ENCODE measurements around the gene ZNF853.

The ZNF853 gene

DNA sequence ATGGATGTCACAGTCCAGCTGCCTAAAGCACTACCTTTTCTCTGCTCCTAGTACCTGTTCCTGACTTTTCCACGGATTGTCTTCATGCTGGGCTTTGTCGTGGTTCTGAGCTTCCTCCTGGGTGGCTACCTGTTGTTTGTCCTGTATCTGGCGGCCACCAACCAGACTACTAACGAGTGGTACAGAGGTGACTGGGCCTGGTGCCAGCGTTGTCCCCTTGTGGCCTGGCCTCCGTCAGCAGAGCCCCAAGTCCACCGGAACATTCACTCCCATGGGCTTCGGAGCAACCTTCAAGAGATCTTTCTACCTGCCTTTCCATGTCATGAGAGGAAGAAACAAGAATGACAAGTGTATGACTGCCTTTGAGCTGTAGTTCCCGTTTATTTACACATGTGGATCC is 26.8 kb upstream of the ZNF853 start:
- H3K9me3 ChIP-seq: no peaks in the 10 kb centered on the region
- H3K4me1 ChIP-seq (ENCODE audit: control insufficient read depth in 1 of 2, insufficient read depth in 1 of 2, low read depth in 1 of 2, low read length in 1 of 2): peaks cover 16 to 27% of the 10 kb centered on the region in 2 experiments
- TF ChIP-seq, protein P1, sequence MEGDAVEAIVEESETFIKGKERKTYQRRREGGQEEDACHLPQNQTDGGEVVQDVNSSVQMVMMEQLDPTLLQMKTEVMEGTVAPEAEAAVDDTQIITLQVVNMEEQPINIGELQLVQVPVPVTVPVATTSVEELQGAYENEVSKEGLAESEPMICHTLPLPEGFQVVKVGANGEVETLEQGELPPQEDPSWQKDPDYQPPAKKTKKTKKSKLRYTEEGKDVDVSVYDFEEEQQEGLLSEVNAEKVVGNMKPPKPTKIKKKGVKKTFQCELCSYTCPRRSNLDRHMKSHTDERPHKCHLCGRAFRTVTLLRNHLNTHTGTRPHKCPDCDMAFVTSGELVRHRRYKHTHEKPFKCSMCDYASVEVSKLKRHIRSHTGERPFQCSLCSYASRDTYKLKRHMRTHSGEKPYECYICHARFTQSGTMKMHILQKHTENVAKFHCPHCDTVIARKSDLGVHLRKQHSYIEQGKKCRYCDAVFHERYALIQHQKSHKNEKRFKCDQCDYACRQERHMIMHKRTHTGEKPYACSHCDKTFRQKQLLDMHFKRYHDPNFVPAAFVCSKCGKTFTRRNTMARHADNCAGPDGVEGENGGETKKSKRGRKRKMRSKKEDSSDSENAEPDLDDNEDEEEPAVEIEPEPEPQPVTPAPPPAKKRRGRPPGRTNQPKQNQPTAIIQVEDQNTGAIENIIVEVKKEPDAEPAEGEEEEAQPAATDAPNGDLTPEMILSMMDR (IDR thresholded peaks at IDR 0.05): no peak
- no peak overlapping the region for H3K27ac ChIP-seq
- H3K36me3 ChIP-seq: peaks cover 27% of the 10 kb centered on the region
- H3K27me3 ChIP-seq: no peaks in the 10 kb centered on the region
- no peak overlapping the region for H3K4me3 ChIP-seq (ENCODE audit: low read depth in 1 of 2, low read length in 1 of 2)

DNA sequence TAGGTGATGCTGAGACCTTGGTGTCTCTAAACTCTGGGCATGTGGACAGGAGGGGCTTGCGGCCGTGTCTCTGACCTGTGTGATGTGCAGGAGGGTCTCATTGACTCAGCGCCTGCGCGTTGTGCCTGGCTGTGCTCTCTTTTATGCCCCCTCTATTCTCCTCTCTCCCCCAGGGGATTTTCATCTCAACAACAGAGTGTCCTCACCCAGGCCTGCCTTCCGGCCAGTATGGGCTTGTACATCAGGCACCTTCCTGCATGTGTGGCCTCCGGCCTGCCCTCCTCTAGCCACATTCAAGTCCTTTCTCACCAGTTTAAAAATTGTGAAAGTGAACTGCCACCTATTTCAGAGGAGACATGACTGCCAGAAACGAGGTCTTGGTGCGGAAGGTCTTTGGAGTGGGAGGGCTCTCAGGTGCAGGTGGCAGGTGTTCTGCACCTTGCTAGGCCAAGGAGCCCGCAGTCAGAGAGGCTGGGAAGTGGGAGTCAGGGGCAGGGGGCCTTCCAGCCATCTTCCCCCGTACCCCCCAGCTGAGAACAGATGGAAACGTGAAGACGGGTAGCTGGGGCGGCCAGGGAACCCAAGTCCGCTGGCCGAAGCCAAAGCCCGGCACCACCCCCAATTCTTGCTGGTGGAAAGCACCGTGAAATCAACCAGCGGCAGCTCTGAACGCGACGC is 26.1 kb upstream of the ZNF853 start:
- Histone ChIP-seq H3K9me3 (no peaks in the 10 kb centered on the region), H3K27me3 (no peaks in the 10 kb centered on the region), H3K4me3 (ENCODE audit: low read depth in 1 of 2, low read length in 1 of 2) (peak overlapping the region; percentile 87 to 90), H3K4me1 (ENCODE audit: control insufficient read depth in 1 of 2, insufficient read depth in 1 of 2, low read depth in 1 of 2, low read length in 1 of 2) (peaks cover 16 to 27% of the 10 kb centered on the region in 2 experiments), H3K36me3 (peaks cover 30% of the 10 kb centered on the region), H3K27ac (peak overlapping the region; percentile 93)
- TF ChIP-seq, protein P1 (IDR thresholded peaks at IDR 0.05): no peak

DNA sequence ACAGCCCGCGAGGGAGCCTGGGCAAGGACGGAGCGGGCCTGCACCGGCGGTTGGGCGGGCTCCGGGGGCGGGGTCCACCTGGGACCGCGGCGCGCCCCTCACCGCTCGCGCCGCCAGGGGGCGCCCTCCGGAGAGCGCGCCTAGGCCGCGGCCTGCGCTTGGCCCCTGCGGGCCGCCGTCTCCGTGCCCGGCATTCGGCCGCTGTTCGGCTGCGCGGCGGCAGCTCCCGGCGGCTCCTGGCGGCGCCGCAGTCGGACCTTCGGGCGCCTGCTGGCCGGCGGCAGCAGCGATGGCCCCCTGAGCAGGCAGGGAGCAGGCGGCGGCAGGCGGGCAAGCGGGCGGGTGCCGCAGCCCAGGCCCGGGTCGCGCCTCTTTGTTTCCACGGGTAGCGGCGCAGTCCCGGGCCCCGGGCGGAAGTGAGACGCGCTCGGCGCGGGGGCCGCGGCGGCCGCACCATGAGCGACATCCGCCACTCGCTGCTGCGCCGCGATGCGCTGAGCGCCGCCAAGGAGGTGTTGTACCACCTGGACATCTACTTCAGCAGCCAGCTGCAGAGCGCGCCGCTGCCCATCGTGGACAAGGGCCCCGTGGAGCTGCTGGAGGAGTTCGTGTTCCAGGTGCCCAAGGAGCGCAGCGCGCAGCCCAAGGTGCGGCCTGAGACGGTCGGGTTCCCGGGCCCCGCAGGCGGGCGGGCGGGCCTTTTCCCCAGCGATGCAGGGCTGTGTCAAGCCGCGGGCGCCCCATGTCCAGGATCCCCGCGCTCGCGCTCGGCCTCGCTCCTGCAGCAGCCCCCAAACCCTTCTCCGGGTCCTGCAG is 25.4 kb upstream of the ZNF853 start, which contains the start of gene INTS15:
Gene INTS15, plus strand, starts transcription at position 193 of the 816 bp plus-strand sequence. Its CDS starts 263 bp downstream, at position 456.
- TF ChIP-seq, protein P1 (IDR thresholded peaks at IDR 0.05): peak; percentile 90
- H3K36me3 ChIP-seq: peaks cover 30% of the 10 kb centered on the region
- H3K27me3 ChIP-seq: no peaks in the 10 kb centered on the region
- H3K9me3 ChIP-seq: no peaks in the 10 kb centered on the region
- peak within 1 kb of the TSS; percentile 93 for H3K27ac ChIP-seq
- H3K4me3 ChIP-seq (ENCODE audit: low read depth in 1 of 2, low read length in 1 of 2): peak within 1 kb of the TSS; percentile 87 to 90
- peaks cover 16 to 27% of the 10 kb centered on the region in 2 experiments for H3K4me1 ChIP-seq (ENCODE audit: control insufficient read depth in 1 of 2, insufficient read depth in 1 of 2, low read depth in 1 of 2, low read length in 1 of 2)

DNA sequence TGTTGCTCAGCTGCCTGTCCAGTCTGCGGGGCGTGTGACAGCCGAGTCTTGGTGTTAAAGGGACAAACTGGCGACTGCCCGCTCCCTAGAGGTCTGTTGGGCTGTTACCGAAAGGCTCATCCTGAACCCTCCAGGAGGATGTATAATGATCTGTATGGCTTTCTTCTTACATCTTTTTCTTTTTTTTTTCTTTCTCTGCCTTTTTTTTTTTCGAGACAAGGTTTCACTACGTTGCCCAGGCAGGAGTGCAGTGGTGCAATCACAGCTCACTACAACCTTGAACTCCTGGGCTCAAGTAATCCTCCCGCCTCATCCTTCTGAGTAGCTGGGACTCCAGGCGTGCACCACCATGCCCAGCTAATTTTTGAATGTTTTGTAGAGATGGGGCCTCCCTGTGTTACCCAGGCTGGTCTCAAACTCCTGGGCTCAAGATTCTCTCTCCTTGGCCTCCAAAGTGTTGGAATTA is 24.7 kb upstream of the ZNF853 start:
- Histone ChIP-seq H3K36me3 (peaks cover 36% of the 10 kb centered on the region), H3K9me3 (no peaks in the 10 kb centered on the region), H3K27ac (peak overlapping the region; percentile 93)

DNA sequence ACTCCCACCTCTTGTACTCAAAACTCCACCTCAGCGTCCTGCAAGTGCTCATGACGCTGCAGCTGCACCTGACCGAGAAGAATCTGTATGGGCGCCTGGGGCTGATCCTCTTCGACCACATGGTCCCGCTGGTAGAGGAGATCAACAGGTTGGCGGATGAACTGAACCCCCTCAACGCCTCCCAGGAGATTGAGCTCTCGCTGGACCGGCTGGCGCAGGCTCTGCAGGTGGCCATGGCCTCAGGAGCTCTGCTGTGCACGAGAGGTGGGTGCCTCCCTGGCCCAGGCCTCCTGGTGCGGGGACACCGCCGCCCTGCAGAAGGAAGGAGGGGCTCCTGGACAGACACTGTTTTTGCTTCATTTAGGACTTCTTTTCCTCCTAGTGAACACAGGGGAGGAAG is 15.3 kb upstream of the ZNF853 start:
- Histone ChIP-seq H3K4me1 (ENCODE audit: control insufficient read depth in 1 of 2, insufficient read depth in 1 of 2, low read depth in 1 of 2, low read length in 1 of 2) (no peaks in the 10 kb centered on the region), H3K4me3 (ENCODE audit: low read depth in 1 of 2, low read length in 1 of 2) (no peak overlapping the region), H3K27me3 (no peaks in the 10 kb centered on the region), H3K27ac (no peak overlapping the region), H3K36me3 (peaks cover 95% of the 10 kb centered on the region), H3K9me3 (no peaks in the 10 kb centered on the region)
- TF ChIP-seq, protein P1 (IDR thresholded peaks at IDR 0.05): no peak

More for the DNA sequence above, 24.7 kb upstream of the ZNF853 start:
- Histone ChIP-seq H3K4me1 (ENCODE audit: control insufficient read depth in 1 of 2, insufficient read depth in 1 of 2, low read depth in 1 of 2, low read length in 1 of 2) (peaks cover 16 to 27% of the 10 kb centered on the region in 2 experiments), H3K27me3 (no peaks in the 10 kb centered on the region), H3K4me3 (ENCODE audit: low read depth in 1 of 2, low read length in 1 of 2) (peak overlapping the region; percentile 87 to 90)
- TF ChIP-seq, protein P1 (IDR thresholded peaks at IDR 0.05): no peak
